ENCODE measurements around the gene AVEN. TPM values are rescaled to one million over a fixed set of nuclear protein-coding genes. Genes with fewer than 3 reads are reported as not detected.

AVEN gene
- total and polyA plus RNA-seq, 2 of the 13 experiments (the other 11 are each of a cell fraction or from before 2014, with no cell fraction given) = 4.4 to 17.5 TPM

DNA sequence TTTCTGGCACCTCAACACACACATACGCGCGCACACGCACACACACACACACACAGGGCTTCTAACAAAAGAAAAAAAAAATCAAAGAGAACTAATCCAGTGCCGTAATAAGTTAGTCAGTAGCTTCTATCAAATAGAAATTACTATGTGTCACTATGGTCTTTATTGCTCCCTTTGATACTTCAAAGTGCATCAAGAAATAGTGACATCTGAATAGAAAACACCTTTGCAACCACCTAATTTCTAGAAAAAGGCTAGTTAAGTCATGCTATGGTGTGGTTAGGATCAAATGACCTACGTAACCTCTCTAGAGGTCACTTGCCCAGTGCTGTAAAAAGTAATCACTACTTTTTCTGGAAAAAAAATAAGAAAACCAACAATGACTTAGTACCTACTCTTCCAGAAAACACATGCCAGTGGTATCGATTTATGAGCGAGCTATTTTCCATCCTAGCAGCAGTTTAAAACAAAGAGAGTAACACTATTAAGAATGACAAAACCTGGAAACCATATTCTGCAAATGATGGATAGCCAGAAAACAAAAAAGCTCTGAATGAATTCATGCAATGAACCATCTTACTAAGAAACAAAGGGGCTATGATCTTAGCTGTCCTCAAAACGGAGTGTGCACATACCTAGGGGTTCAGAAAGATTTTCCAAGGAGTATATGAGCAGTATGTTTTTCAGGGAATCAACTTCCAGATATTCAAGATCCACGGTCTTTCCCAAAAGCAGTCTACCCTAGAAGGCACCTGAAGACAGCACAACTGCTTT is 6.8 kb downstream of the AVEN start:
- no peaks in the 10 kb centered on the region for H4K20me1 ChIP-seq (ENCODE audit: insufficient read depth, low read length)
- peaks cover 5% of the 10 kb centered on the region; the same call in 1 of the 2 replicates for H3K9me3 ChIP-seq (ENCODE audit: low read length)
- H3K79me2 ChIP-seq (ENCODE audit: insufficient read depth, low read length) = no peaks in the 10 kb centered on the region
- H3K9ac ChIP-seq (ENCODE audit: insufficient read depth, low read depth, low read length) = no peak overlapping the region
- CTCF ChIA-PET (ENCODE audit: low intra/inter-chr PET ratio, low total read pairs) = no interaction called here
- in situ Hi-C loops (cut with HindIII; ENCODE audit: extremely low pct_ligation_motif_present, low pct_unique_long_range_greater_than_20kb) (no loop called here), intact Hi-C loops (cut with micrococcal nuclease; ENCODE audit: unreplicated experiment) (no loop called here)
- no TSS peak for BruUV-seq (replicated peaks)
- WGBS (ENCODE audit: low lambda C conversion rate) = 86% methylated on average over 10 of the region's 10 CpGs
- POLR2A ChIA-PET = no interaction called here
- H2AFZ ChIP-seq (ENCODE audit: low read length) = no peak overlapping the region
- H3K4me3 ChIP-seq (replicated peaks in 1 of 3; ENCODE audit: insufficient read depth in 1 of 3, low read depth in 2 of 3, low read length in 3 of 3) = no peak overlapping the region
- ATAC-seq = no peak
- no peaks in the 10 kb centered on the region for H3K4me1 ChIP-seq (ENCODE audit: insufficient read depth, low read length)
- FAIRE-seq = no peak
- H3K36me3 ChIP-seq (replicated peaks in 1 of 2; ENCODE audit: control insufficient read depth in 1 of 2, insufficient read depth in 2 of 2, low read length in 2 of 2) = no peaks in the 10 kb centered on the region
- DNase-seq (ENCODE audit: low spot score) = no peak
- no peak overlapping the region for H3K27ac ChIP-seq (ENCODE audit: extremely low read length, insufficient read depth, low read length)
- TF ChIP-seq CBX2 (IDR thresholded peaks at IDR 0.05; ENCODE audit: low read depth, low read length) (no peak), CBX2 (CRISPR knock-in tag; IDR thresholded peaks at IDR 0.05; ENCODE audit: low read depth) (no peak), YEATS2 (CRISPR knock-in tag; IDR thresholded peaks at IDR 0.05; ENCODE audit: borderline replicate concordance) (no peak), ZFP36 (IDR thresholded peaks at IDR 0.05; ENCODE audit: borderline replicate concordance, low read depth, low read length, partially characterized antibody) (no peak)
- no peaks in the 10 kb centered on the region for H3K27me3 ChIP-seq (ENCODE audit: control insufficient read depth in 1 of 2, insufficient read depth in 2 of 2, low read length in 2 of 2)
- H3K4me2 ChIP-seq (ENCODE audit: low read depth, low read length) = no peak overlapping the region

DNA sequence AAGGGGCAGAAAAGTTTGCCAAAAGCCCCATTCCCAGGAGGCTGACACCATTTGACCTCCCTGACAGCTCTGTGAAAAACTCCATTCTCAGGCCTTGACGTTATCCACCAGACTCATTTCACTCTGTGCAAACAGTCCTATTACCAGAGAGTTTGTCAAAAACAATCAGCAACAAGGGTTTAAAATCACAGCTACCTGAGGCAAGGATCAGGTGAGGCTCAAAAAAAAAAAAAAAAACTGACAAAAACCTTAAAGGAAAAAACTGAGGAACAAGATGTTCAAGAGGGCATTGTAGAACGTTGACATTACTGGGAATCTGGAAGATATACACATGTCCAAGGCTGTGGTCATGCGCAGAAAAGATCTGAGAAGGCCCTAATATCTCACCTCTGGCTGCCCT is 11.4 kb downstream of the AVEN start:
- Histone ChIP-seq H3K4me1 (ENCODE audit: insufficient read depth, low read length) (peaks cover 12% of the 10 kb centered on the region), H3K4me2 (ENCODE audit: low read depth, low read length) (no peak overlapping the region), H3K9me3 (ENCODE audit: low read length) (peaks cover 5% of the 10 kb centered on the region; the same call in 1 of the 2 replicates), H4K20me1 (ENCODE audit: insufficient read depth, low read length) (no peaks in the 10 kb centered on the region), H3K9ac (ENCODE audit: insufficient read depth, low read depth, low read length) (no peak overlapping the region), H3K27ac (ENCODE audit: extremely low read length, insufficient read depth, low read length) (no peak overlapping the region), H3K36me3 (replicated peaks in 1 of 2; ENCODE audit: control insufficient read depth in 1 of 2, insufficient read depth in 2 of 2, low read length in 2 of 2) (no peaks in the 10 kb centered on the region), H2AFZ (ENCODE audit: low read length) (no peak overlapping the region), H3K79me2 (ENCODE audit: insufficient read depth, low read length) (no peaks in the 10 kb centered on the region), H3K4me3 (replicated peaks in 1 of 3; ENCODE audit: insufficient read depth in 1 of 3, low read depth in 2 of 3, low read length in 3 of 3) (no peak overlapping the region), H3K27me3 (ENCODE audit: control insufficient read depth in 1 of 2, insufficient read depth in 2 of 2, low read length in 2 of 2) (no peaks in the 10 kb centered on the region)
- 56% methylated on average over 3 of the region's 3 CpGs for WGBS (ENCODE audit: low lambda C conversion rate)
- BruUV-seq (replicated peaks) = no TSS peak
- in situ Hi-C loops (cut with HindIII; ENCODE audit: extremely low pct_ligation_motif_present, low pct_unique_long_range_greater_than_20kb) = no loop called here
- DNase-seq (ENCODE audit: low spot score) = no peak
- CTCF ChIA-PET (ENCODE audit: low intra/inter-chr PET ratio, low total read pairs) = no interaction called here
- no peak for ATAC-seq
- POLR2A ChIA-PET = no interaction called here
- no peak for FAIRE-seq
- TF ChIP-seq PRDM4 (CRISPR knock-in tag; IDR thresholded peaks at IDR 0.05; ENCODE audit: borderline replicate concordance) = no peak
- no peak for TF ChIP-seq IRF1 (CRISPR knock-in tag; IDR thresholded peaks at IDR 0.05; ENCODE audit: low read depth)
- TF ChIP-seq TBX2 (CRISPR knock-in tag; IDR thresholded peaks at IDR 0.05; ENCODE audit: borderline replicate concordance) = no peak
- TF ChIP-seq ZNF432 (CRISPR knock-in tag; IDR thresholded peaks at IDR 0.05; ENCODE audit: borderline replicate concordance) = 0 out of 2 replicates have a peak, but pooled peaks have one; percentile 80
- TF ChIP-seq, protein P1, sequence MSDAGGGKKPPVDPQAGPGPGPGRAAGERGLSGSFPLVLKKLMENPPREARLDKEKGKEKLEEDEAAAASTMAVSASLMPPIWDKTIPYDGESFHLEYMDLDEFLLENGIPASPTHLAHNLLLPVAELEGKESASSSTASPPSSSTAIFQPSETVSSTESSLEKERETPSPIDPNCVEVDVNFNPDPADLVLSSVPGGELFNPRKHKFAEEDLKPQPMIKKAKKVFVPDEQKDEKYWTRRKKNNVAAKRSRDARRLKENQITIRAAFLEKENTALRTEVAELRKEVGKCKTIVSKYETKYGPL (CRISPR knock-in tag; IDR thresholded peaks at IDR 0.05) = no peak
- no peak for TF ChIP-seq KMT2B (CRISPR knock-in tag; IDR thresholded peaks at IDR 0.05)
- intact Hi-C loops (cut with micrococcal nuclease; ENCODE audit: unreplicated experiment) = no loop called here

All from HepG2 (cell line).